ENCODE measurements around the gene SLC8A1.

Gene SLC8A1

DNA sequence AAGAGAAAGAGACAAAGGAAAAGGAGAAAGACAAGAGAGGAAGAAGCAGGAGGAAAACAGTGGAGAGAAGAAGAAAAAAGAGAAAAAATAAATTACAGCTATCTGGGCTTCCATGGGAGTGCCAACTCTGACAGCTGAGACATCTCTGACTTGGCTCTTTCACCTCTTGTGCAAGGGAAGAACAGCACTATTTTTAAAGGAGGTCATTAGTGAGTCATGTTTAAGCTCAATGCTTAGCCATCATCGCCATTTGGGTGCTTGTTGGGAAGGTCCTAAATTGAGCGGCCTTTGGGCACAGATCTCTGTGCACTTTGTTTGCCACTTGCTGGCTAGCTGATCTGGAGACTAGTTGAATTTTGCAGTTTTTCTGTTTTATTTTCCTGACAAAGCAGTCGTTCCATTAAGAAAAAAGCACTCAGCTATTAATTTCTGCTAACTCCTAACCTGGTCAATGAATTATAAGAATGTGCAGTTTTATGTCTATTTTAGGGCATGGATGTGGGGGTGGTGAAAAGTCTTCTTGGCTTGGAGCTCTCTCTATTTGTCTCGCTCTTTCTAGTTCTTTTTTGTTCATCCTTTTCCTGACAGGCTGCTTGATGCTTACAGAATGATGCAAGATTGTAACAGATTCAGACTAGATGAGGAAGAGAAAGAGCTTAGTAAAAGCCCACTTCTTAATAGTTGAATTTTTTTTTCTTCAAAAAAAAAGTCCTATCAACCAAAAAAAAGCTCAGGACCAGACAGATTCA, 231.5 kb downstream of the SLC8A1 start:
- no peak for DNase-seq

DNA sequence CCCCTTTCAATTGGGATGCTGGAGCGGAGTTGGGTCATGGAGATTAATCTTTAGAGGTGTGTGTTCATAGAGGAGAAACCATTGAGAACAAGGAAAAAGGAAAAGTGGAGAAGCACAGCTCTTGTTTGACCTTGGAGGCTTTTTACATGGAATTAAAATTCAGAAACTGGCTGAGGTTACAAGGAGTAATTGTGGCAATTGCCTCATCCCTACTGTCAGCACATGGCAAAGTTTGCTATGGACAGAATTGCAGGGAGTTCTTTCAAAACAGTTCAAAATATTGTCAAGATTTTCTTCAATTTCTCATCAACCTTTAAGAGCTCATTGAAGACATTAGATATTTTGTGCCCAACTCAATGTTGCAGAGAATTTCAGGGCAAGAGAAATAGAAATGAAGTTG, 232.7 kb downstream of the SLC8A1 start:
- no peak for DNase-seq

DNA sequence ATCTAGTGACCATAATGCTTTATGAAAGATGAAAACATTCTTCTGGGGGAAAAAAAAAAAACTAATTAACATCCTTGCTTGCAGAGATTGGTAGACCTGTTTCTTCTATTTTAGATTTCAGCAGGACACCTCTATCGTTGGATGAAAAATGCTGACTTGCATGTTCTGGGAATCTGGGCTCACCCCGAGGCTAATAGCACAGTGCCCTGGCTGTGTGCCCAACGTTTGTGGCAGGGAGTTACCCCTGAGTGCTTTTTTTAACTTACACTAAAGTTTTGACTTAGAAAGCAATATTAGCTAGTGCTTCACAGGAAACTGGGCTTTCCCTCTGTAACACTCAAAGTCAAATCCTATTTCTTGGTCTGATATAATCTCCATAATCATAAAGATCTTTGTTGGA, 233.2 kb downstream of the SLC8A1 start:
- DNase-seq = no peak

DNA sequence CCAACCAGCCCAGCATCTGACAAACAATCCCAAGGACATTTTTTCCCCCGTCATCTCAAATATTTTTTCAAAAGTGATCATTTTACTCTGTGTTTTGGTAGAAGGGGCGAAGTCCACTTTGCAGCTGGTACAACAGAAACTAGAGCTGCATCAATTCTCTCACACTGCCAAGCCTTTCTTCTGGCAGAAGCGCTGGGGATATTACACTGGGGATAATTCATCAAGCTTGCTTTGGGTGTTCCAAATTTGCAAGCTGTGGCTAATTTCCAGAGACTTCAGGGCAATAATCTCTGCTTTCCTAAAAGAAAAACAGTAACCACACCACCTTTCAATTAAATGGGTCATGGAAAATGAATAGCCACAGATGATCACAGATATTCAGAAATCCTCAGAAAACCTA, 238.3 kb downstream of the SLC8A1 start:
- DNase-seq = no peak

DNA sequence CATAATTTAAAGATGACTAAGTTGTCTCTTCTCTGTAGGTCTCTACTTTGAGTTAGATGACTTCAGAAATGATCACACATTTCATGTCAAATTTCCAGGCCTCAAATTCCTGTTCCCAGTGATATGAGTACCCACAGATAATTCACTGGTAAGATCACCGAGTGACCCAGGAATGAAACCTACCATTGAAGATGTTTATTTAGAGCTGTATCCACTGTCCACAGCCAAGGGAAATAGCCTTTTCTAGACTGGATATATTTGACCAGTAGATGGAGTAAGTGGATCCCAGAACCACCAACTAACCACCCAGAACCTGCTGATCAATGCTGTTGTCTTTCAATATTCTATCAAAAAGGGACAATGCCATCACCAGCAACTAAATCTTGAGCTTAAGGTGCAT, 238.8 kb downstream of the SLC8A1 start:
- no peak for DNase-seq

DNA sequence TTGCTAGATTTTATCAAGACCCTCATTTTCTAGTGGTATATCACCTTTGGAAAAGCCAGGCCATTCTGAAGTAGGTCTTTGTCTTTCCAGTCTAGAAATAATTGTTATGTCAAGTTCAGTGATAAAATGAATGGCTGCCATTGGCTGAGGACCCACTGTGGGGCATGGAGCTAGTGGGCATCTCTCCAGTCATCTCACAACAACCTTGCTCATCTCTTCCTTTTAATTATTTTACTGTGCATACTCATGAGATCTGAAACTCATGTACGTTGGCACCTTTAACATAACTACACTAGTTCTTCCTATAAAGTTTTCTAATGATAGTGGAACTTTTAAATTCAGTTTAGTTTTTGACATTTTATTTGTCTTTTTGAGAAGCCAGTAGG, 240.9 kb downstream of the SLC8A1 start:
- no peak for DNase-seq

GRCh38 chr2:40210344-40210967, 241.4 kb downstream of the SLC8A1 start:
- no peak for DNase-seq

DNA sequence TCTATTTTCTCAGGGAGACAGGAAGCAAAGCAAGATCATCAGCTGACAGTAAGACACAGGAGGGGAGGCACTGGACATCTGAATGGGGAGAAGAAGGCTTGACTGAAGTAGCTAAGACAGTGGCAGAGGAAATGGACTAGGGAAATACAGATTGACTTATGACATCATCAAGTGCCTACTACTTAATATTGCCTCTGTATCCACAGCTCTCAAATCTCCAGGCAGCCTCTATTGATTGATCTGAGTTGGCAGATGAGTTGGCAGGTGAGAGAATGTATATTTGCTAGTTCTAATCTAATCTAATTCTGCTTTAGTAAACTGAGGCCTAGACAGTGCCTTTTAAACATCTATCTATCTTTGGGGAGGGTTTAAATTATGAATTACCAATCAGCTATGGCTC, 242.1 kb downstream of the SLC8A1 start:
- DNase-seq = no peak

DNA sequence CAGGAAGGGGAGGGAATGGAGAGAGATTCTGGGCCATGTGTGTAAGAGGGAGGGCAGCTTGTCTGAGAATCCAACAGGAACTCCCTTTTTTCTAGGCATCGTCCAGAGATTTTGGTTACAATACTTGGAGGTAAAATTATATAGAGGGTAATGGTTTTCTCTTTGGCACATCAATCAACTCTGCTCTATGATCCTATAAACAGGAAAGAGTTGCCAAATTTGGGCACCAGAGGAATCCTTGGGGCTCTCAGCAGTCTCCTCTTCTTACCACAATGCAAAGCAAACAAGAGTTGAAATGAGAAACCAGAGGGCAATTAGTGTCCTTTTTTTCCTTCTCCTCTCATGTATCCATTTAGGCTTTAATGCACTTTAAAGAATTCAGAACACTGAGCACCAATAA, 243.4 kb downstream of the SLC8A1 start:
- no peak for DNase-seq

GRCh38 chr2:40204268-40204667, 247.6 kb downstream of the SLC8A1 start:
- no peak for DNase-seq

GRCh38 chr2:40202798-40203400, 249.0 kb downstream of the SLC8A1 start:
- DNase-seq = no peak

- no peak for DNase-seq
Observed at GRCh38 chr2:40201425-40201824, 250.5 kb downstream of the SLC8A1 start.

GRCh38 chr2:40200366-40200915, 251.4 kb downstream of the SLC8A1 start:
- no peak for DNase-seq

- DNase-seq = no peak
Observed at GRCh38 chr2:40199771-40200170, 252.1 kb downstream of the SLC8A1 start.

- DNase-seq = no peak
Observed at GRCh38 chr2:40197121-40197520, 254.8 kb downstream of the SLC8A1 start.

DNA sequence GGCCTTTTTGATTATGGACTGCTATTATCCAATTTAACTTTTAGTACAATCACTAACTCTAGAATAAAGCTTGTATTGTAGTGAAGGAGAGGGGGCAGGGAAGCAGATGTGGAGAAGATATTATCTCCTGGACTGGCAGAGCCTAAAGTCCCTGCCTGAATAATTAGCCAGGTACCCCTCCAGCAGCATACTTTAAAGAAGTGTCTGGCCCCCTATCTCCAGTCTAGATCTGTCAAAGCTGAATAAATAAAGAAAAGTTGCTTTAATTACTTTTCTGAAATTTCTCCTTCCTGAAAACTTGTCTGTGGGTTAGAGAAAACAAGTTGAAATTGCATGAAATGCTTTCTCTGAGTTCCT, 258.2 kb downstream of the SLC8A1 start:
- DNase-seq = no peak

- no peak for DNase-seq
Observed at GRCh38 chr2:40192864-40193669, 258.8 kb downstream of the SLC8A1 start.

DNA sequence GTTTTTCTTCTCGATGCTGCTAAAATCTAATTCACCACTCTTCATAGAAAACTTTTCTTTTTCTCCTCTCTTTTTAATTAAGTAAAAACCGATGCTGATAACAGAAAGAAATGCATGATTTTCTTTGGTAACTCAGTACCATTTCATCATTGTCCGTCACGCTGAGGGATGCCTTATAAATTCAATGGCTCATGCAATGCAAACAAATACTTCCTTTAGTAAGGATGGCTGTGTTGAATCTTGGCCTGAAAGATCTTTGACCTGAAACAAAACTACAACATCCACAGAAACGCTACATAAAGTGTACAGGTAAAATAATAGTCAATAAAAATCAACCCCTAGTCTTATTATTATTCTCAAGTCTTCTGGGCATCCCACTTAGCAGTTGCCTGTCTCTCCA, 261.4 kb downstream of the SLC8A1 start:
- DNase-seq = no peak

- no peak for DNase-seq
Observed at GRCh38 chr2:40189881-40190280, 262.0 kb downstream of the SLC8A1 start.

- no peak for DNase-seq
Observed at GRCh38 chr2:40187054-40187453, 264.8 kb downstream of the SLC8A1 start.

DNA sequence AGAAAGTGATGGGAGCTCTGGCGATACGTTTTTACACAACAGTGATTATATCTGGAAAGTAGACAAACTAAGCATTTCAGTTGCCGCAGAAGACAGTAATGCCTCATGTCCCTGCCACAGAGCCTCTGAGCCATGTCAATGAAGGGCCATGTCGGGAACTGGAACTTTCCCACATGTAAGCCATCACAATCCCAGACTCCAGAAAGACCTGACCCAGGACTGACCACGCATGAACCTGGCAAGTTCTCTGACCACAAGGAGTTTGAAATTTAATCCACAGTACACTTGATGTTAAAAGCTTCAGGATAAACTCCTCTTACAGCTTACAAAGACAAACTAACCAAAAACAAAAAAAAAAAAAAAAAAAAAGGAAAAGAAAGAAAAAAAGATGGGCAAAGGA, 267.3 kb downstream of the SLC8A1 start:
- no peak for DNase-seq

DNA sequence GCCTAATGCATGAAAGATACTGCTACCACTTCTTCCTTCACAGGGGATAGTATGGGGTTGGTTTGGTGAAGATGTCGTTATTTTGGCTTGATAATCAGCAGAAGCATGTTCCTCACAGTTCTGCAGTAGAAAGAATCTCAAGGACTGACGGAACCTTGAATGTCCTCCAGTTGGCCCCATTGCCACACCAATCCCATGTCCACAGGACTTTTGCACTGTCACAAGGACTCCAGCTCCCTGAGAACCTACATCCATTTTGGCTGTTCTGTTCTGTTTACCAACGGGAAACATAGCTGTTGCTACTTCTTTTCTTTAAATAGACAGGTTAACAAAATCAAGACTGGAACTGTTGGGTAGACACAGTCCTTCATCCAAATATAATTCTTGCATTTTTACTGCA, 270.0 kb downstream of the SLC8A1 start:
- no peak for DNase-seq

DNA sequence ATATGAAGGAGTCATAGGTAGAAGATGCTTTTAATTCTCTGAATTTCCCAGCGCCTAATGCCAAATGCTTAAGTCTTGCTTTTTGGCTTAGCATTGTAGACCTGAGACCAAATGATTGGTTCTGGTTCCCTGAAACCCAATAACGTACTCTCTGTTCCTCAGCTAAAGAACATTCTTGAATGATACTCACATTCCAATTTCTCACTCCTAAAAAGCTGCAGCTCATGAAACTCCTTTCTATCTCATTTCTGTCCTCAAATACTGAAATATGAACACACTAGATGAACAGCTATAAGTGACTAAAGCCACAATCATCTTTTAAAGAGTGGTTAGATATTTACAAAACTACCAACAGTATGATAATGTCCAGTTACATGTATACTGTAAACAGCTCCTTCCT, 272.1 kb downstream of the SLC8A1 start:
- no peak for DNase-seq

Measured in activated T-cell treated with anti-CD3 and anti-CD28 coated beads, Interleukin-2, amount 50 U/mL, for 1 hour (primary cell).